ENCODE measurements around the gene PRKCD. TPM values are rescaled to one million over a fixed set of nuclear protein-coding genes. Genes with fewer than 3 reads are reported as not detected.

Gene PRKCD
- total RNA-seq, 2 donors from 2014 or later = 15.5 to 16.9 TPM

- DNase-seq (no peak), ATAC-seq (no peak)
- 89 to 90% methylated on average over 7 of the region's 7 CpGs for WGBS, 2 donors
- H3K36me3 ChIP-seq (replicated peaks in 1 of 2; ENCODE audit: insufficient read depth in 1 of 2, low read depth in 2 of 2) = peaks cover 18 to 45% of the 10 kb centered on the region in 2 donors
- H3K9me3 ChIP-seq = no peaks in the 10 kb centered on the region
- H3K27me3 ChIP-seq = no peaks in the 10 kb centered on the region
- TF ChIP-seq, protein P1, sequence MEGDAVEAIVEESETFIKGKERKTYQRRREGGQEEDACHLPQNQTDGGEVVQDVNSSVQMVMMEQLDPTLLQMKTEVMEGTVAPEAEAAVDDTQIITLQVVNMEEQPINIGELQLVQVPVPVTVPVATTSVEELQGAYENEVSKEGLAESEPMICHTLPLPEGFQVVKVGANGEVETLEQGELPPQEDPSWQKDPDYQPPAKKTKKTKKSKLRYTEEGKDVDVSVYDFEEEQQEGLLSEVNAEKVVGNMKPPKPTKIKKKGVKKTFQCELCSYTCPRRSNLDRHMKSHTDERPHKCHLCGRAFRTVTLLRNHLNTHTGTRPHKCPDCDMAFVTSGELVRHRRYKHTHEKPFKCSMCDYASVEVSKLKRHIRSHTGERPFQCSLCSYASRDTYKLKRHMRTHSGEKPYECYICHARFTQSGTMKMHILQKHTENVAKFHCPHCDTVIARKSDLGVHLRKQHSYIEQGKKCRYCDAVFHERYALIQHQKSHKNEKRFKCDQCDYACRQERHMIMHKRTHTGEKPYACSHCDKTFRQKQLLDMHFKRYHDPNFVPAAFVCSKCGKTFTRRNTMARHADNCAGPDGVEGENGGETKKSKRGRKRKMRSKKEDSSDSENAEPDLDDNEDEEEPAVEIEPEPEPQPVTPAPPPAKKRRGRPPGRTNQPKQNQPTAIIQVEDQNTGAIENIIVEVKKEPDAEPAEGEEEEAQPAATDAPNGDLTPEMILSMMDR (IDR thresholded peaks at IDR 0.05) = no peak
- no peak for TF ChIP-seq POLR2A (IDR thresholded peaks at IDR 0.05)
- no peak overlapping the region for H3K4me3 ChIP-seq
- no peaks in the 10 kb centered on the region for H3K4me1 ChIP-seq
- no peak overlapping the region for H3K27ac ChIP-seq
- intact Hi-C loops (cut with DNase I) = no loop called here
Measured at GRCh38 chr3:53184701-53185100, 23.7 kb downstream of the PRKCD start.

GRCh38 chr3:53185761-53186465, 24.9 kb downstream of the PRKCD start:
- Histone ChIP-seq H3K4me3 (no peak overlapping the region), H3K27me3 (no peaks in the 10 kb centered on the region), H3K27ac (no peak overlapping the region), H3K4me1 (no peaks in the 10 kb centered on the region), H3K36me3 (replicated peaks in 1 of 2; ENCODE audit: insufficient read depth in 1 of 2, low read depth in 2 of 2) (peaks cover 11 to 43% of the 10 kb centered on the region in 2 donors), H3K9me3 (no peaks in the 10 kb centered on the region)
- TF ChIP-seq POLR2A (IDR thresholded peaks at IDR 0.05) = no peak
- TF ChIP-seq, protein P1 (IDR thresholded peaks at IDR 0.05) = no peak
- WGBS, 2 donors = 92 to 97% methylated on average over 9 to 18 of the region's 20 CpGs
- ATAC-seq (no peak), DNase-seq (no peak)
- intact Hi-C loops (cut with DNase I) = no loop called here

GRCh38 chr3:53186726-53187125, 25.7 kb downstream of the PRKCD start:
- no peak for ATAC-seq

DNA sequence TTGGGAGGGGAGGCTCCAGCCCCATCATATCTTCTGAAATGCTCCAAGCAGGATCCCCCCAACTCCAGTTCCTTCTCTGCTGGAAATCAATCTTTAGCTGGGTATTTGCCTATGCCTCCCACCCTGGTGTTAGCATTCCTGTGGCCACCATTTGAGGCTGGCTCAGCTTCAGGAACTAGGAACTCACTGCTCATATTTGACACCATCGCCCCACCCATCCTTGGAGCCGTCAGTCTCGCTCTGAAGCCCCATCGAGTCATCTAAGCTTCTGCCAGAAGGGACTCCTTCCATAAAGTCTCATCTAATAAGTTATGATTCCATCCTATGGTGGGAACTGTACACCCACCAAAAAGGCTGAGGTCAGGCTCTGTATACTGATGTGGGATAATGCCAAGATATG, 26.4 kb downstream of the PRKCD start:
- H3K4me1 ChIP-seq = peaks cover 5% of the 10 kb centered on the region
- no peak for DNase-seq
- intact Hi-C loops (cut with DNase I) = no loop called here
- no peak overlapping the region for H3K27ac ChIP-seq
- TF ChIP-seq POLR2A (IDR thresholded peaks at IDR 0.05) = no peak
- TF ChIP-seq, protein P1 (IDR thresholded peaks at IDR 0.05) = no peak
- no peaks in the 10 kb centered on the region for H3K9me3 ChIP-seq
- H3K4me3 ChIP-seq = no peak overlapping the region
- H3K36me3 ChIP-seq (replicated peaks in 1 of 2; ENCODE audit: insufficient read depth in 1 of 2, low read depth in 2 of 2) = peaks cover 11 to 33% of the 10 kb centered on the region in 2 donors
- WGBS, 2 donors = 93 to 100% methylated on average over 4 of the region's 4 CpGs
- H3K27me3 ChIP-seq = no peaks in the 10 kb centered on the region
- no peak for ATAC-seq

More at GRCh38 chr3:53186726-53187125, 25.7 kb downstream of the PRKCD start:
- TF ChIP-seq, protein P1 (IDR thresholded peaks at IDR 0.05) = no peak
- no peak for TF ChIP-seq POLR2A (IDR thresholded peaks at IDR 0.05)
- H3K4me3 ChIP-seq = no peak overlapping the region
- H3K36me3 ChIP-seq (replicated peaks in 1 of 2; ENCODE audit: insufficient read depth in 1 of 2, low read depth in 2 of 2) = peaks cover 11 to 36% of the 10 kb centered on the region in 2 donors
- DNase-seq = no peak
- H3K4me1 ChIP-seq = no peaks in the 10 kb centered on the region
- H3K27me3 ChIP-seq = no peaks in the 10 kb centered on the region
- H3K27ac ChIP-seq = no peak overlapping the region
- intact Hi-C loops (cut with DNase I) = no loop called here
- no peaks in the 10 kb centered on the region for H3K9me3 ChIP-seq
- 88 to 93% methylated on average over 9 of the region's 9 CpGs for WGBS, 2 donors

All from body of pancreas (tissue), 4 donors.